ENCODE data around the gene HERPUD1.

Gene HERPUD1

GRCh38 chr16:56912746-56913708 is 18.9 kb upstream of the HERPUD1 start:
- TF ChIP-seq, protein P1, sequence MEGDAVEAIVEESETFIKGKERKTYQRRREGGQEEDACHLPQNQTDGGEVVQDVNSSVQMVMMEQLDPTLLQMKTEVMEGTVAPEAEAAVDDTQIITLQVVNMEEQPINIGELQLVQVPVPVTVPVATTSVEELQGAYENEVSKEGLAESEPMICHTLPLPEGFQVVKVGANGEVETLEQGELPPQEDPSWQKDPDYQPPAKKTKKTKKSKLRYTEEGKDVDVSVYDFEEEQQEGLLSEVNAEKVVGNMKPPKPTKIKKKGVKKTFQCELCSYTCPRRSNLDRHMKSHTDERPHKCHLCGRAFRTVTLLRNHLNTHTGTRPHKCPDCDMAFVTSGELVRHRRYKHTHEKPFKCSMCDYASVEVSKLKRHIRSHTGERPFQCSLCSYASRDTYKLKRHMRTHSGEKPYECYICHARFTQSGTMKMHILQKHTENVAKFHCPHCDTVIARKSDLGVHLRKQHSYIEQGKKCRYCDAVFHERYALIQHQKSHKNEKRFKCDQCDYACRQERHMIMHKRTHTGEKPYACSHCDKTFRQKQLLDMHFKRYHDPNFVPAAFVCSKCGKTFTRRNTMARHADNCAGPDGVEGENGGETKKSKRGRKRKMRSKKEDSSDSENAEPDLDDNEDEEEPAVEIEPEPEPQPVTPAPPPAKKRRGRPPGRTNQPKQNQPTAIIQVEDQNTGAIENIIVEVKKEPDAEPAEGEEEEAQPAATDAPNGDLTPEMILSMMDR (IDR thresholded peaks at IDR 0.05): no peak

DNA sequence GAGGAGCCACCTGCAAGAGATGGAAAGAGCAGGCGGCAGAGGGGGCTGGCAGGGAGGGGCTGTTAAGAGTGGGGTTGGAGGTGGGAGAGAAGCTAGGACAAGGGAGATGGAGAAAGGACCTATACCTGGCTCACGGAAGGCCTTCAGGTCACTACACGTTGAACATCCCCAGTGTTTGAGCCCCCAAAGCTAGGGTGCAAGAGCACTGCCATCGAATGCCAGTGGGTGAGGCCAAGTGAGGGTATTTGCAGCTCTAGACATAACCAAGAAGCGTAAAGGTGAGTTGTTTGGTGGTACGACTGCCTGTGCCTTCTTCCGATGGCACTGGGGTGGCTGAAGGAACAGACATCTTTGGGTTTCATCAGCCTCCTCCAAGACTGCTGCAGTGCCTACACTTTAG is 17.0 kb upstream of the HERPUD1 start:
- TF ChIP-seq, protein P1 (IDR thresholded peaks at IDR 0.05): no peak

GRCh38 chr16:56915336-56916119 is 16.4 kb upstream of the HERPUD1 start:
- TF ChIP-seq, protein P1 (IDR thresholded peaks at IDR 0.05): no peak

- TF ChIP-seq, protein P1 (IDR thresholded peaks at IDR 0.05): no peak
Measured at GRCh38 chr16:56916571-56917403, 15.2 kb upstream of the HERPUD1 start.

GRCh38 chr16:56918467-56919012 is 13.4 kb upstream of the HERPUD1 start:
- TF ChIP-seq, protein P1 (IDR thresholded peaks at IDR 0.05): no peak

- TF ChIP-seq, protein P1 (IDR thresholded peaks at IDR 0.05): no peak
Measured at GRCh38 chr16:56919099-56919800, 12.7 kb upstream of the HERPUD1 start.
